D341Med (cell line): ENCODE results near the gene CASTOR2.
"Not testable (repeated sequence)": the region's sequence is repeated elsewhere in the genome, so short reads cannot be mapped to it uniquely, and the experiment has no call there.

Source experiments
- DNase-seq: peaks from one replicate; pipeline ENCODE4 v3.0.0; 2012; ENCODE audit warnings: low spot score

The CASTOR2 gene

DNA sequence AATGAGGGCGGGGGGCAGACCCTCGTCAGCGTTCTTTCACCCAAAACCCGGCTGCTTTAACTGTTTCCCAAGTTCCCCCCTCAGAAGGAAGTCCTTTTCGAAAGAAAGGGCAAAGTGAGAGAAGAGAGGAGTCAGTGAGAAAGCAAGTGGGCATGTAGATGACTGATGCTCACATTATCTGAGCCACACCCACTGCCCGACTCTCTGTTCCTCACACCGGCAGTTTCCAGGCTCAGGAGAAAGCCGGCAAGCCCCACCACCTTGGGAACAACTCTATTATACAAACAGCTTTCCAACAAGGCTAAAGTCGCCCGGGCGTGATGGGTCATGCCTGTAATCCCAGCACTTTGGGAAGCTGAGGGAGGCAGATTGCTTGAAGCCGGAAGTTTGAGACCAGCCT is 86.0 kb downstream of the CASTOR2 start:
- DNase-seq: no peak

DNA sequence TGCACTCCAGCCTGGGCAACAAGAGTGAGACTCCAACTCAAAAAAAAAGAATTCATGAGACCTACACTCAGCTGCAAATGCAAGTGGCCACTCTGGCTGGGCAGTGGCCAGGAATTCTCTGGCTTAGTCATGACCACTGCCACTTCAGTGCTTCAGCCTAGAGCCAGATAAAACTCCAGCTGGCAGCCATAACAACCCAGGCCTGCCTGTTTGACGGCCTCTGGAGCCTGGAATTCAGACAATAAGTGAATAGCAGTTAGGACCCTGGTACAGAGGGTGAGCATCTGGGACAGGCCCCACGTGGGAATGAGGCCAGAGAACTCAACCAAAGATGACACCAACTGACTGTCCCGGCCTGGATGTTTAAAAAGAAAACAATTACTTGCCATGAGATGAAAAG is 90.2 kb downstream of the CASTOR2 start:
- DNase-seq: no peak

DNA sequence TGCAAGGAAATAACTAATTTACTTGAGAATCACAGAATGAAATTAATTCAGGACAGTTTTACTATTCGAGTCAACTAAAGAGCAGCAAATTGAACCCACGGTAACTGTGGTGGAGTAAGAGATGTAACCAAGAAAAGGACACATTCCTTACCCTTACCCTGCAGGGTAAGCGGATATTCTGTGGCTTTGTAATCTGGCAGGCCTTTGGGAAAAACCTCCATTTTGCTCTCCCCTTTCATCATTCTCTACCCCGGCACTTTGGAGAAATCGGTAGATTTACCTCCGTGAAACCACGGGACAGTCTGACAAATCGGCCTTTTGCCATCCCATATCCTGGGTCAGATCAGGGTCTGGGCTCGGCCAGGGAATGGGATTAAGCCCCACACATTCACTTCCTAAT is 90.7 kb downstream of the CASTOR2 start:
- DNase-seq: no peak

DNA sequence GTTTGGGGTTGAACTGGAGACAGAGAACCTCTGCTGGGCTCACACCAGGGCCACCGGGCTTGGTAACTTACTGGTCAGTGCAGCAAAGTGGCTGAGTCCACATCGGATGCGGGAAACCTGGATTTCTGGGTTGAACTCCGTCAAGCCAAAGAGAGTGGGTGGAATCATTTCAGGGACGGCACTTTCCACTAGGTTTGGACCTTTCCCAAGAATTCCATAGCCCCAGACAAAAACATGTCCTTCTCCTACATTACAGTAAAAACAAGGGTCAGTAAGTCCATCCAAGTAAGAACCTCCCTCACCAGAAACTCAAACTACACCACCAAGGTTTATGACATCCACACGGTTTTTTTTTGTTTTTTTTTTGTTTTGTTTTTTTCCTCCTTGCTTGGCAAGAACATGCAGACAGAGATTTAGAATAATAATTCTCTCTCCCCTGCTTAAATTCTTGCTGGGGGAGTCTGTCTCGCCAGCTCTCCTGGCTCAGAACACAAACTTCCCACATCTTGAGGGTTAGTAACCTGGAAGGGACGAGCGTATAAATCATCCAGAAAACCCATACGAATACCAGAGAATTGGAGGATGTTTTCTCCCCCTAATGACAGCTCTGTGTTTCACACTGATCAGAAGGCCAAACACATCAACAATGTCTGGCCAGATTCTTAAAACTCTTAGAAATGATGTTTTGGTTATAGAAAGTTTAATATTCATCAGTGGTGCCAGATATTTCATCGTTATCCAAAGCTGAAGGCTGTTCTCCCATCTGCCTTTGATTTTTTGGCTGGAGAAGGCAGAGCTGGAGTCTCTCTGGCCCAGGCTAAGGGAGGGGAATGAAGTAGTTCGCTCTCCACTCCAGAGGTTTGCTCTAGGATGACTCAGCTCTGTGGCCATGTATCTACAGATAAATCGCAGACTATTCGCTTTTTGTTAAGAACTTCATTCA is 91.6 kb downstream of the CASTOR2 start:
- no peak for DNase-seq

DNA sequence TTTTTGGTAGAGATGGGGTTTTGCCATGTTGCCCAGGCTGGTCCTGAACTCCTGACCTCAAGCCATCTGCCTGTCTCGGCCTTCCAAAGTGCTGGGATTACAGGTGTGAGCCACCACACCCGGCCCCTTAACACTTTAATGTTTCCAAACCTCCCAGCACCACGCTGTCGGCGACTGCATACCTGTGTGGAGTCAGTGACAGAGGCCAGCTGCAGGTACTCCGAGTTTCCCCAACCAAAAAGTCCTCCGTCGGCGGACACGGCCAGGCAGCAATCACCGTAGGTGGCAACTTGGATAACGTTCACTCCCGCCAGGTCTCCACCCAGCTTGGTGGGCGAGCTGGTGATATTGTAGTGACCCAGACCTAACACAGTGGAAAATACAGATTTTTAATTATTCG is 93.9 kb downstream of the CASTOR2 start:
- DNase-seq: no peak

DNA sequence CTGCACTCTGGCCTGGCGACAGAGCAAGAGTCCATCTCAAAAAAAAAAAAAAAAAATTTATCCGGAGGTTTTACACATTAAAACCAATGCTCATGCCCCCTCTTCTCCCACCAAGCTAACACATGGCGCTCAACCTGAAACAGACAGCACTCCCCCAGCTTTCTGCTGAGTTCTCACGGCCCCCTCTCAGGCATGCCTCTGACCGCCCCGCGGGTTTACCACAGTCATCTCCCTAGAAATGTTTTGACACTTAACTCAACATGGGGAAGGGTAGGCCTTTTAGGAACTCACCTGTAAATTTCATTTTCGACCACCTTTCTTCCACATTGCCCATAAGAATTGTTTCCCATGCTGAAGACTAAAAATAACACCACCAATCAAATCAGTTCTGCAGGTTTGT is 99.8 kb downstream of the CASTOR2 start:
- no peak for DNase-seq

DNA sequence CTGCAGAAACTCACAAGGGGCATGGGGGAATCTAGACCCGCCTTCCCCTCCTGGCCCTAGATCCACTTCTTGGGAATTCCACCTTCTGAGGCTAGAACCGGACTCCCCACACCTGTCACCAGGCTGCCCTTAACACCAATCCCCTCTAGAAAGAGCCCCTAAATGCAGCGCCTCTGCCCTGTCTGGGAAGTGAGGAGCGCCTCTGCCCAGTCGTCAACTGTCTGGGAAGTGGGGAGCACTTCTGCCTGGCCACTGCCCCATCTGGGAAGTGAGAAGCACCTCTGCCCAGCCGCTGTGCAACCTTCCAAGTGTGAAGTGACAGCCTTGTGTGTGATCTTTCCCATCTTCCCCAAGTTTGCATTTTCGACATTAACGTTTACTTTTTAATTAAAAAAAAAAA is 100.3 kb downstream of the CASTOR2 start:
- no peak for DNase-seq

DNA sequence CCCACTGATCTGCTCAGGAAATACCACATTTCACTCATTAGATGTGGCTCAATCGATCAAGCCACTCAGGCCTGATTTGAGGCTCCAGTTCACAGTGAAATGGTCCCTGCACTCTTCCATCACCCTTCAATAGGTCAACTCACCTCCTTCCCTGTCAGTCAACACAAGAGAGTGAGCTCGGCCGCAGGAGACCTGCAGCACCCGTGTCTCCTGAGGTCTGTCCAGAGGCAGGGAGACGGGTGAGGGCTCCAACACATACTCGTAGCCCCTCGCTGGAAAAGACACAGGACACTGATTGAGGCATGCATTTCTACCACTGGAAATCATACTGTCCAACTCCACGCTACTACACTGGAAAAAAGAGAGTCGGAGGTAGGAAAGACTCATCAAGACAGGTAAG is 102.0 kb downstream of the CASTOR2 start:
- no peak for DNase-seq

DNA sequence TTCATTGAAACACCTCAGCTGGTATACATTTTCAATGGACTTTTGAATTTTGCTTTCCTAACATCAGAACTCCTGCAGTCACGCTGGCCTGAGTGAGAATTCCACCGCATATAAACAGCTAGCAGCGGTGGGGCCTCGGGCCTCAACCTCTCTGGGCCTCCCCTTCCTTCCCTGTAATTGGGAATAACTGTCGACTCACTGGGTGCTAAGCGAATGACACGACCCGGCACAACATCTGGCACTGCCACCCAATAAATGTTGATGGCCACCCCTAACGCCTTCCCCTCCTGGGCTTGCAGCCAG is 108.4 kb downstream of the CASTOR2 start:
- DNase-seq: no peak

DNA sequence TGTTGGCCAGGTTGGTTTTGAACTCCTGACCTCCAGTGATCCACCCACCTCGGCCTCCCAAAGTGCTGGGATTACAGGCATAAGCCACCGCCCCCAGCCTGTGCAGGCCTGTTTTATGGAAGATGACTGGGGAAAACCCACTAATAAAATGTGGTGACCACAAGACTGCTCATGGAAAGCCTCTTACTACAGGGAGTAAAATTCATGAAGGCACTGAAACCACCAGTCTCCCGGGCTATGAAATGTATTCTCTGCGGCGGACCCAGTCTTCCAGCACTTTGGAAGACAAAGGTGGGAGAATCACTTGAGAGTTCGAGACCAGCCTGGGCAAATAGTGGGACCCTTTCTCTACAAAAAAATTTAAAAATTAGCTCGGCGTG is 109.7 kb downstream of the CASTOR2 start:
- DNase-seq: not testable (repeated sequence)
